ENCODE results near the gene UST. TPM values are rescaled to one million over a fixed set of nuclear protein-coding genes. Genes with fewer than 3 reads are reported as not detected.

Gene UST
- total RNA-seq, 2 donors from 2014 or later, result 15.3 to 16.3 TPM

DNA sequence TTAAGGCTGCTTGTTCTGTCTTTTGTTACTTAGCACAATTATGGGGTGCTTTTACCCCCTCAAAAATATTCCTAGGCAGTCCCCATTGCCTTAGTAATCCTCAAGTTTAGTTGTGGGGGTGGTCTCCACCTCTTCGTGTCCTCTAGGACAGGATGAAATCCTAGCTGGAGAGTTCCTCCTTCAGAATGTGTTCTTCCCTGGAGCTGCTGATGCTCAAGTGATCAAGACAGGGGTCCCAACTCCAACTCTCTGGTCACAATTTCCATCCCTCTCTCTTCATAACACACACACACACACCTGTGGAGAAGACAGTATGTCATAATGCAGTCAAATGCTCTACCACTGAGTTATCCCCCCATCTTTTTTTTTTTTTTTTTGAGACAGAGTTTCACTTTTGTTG lies 280.7 kb downstream of the UST start:
- 86% methylated on average over 1 of the region's 1 CpG; no CpG with 5 or more reads in 1 of the 2 experiments for WGBS, 2 experiments (ENCODE audit: insufficient coverage in 1 of 2, insufficient read length in 1 of 2)
- Mint-ChIP-seq H3K27ac (no peak overlapping the region), H3K36me3 (ENCODE audit: low read depth) (peaks cover 17% of the 10 kb centered on the region), H3K4me3 (no peak overlapping the region), H3K4me1 (no peaks in the 10 kb centered on the region), H3K27me3 (ENCODE audit: insufficient read depth) (no peaks in the 10 kb centered on the region), H3K9me3 (peaks cover 2% of the 10 kb centered on the region)
- no peaks in the 10 kb centered on the region for H3K4me1 ChIP-seq (ENCODE audit: control insufficient read depth, insufficient read depth, low read length)
- peaks cover 4% of the 10 kb centered on the region for H3K36me3 ChIP-seq (ENCODE audit: control insufficient read depth, insufficient read depth, low read length)
- H3K9ac ChIP-seq (ENCODE audit: extremely low read depth, low read length, poor library complexity, severe bottlenecking), result no peak overlapping the region
- H3K27me3 ChIP-seq (ENCODE audit: control insufficient read depth, insufficient read depth, low read length, poor library complexity, severe bottlenecking), result no peaks in the 10 kb centered on the region
- no peak overlapping the region for H3K4me3 ChIP-seq (ENCODE audit: low read length)
- H3K9me3 ChIP-seq (ENCODE audit: control insufficient read depth, low read length), result no peaks in the 10 kb centered on the region
- TF ChIP-seq, protein P1, sequence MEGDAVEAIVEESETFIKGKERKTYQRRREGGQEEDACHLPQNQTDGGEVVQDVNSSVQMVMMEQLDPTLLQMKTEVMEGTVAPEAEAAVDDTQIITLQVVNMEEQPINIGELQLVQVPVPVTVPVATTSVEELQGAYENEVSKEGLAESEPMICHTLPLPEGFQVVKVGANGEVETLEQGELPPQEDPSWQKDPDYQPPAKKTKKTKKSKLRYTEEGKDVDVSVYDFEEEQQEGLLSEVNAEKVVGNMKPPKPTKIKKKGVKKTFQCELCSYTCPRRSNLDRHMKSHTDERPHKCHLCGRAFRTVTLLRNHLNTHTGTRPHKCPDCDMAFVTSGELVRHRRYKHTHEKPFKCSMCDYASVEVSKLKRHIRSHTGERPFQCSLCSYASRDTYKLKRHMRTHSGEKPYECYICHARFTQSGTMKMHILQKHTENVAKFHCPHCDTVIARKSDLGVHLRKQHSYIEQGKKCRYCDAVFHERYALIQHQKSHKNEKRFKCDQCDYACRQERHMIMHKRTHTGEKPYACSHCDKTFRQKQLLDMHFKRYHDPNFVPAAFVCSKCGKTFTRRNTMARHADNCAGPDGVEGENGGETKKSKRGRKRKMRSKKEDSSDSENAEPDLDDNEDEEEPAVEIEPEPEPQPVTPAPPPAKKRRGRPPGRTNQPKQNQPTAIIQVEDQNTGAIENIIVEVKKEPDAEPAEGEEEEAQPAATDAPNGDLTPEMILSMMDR (conservative IDR thresholded peaks at IDR 0.05), result no peak
- DNase-seq, result no peak
- no peak overlapping the region for H3K27ac ChIP-seq (ENCODE audit: low read depth, low read length)

DNA sequence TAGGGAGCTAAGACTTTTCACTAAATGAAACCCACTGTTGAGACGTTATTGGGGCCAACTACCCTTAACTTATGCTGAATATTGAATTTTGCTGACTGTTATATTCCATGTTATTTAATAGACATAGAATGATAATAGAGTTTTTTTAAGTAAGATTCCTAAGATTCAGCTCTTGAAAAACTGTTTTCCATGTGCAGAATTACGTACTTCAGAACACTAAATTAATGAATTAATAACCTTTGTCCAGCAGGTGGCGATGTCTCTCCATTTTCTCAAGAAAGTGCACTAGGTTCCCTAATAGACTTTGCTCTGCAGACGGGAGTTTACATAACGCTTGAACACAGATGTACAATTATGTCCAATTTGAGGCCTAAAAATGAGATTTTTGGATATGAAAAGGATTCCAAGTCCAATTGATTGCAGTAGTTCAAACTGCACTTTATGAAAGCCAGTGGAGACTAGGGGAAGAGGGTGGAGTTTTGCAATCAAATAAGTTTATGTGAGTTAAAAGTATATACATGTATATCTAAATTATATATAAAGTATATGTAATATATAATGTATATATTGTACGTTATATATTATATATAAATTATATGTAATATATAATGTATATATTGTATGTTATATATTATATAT lies 282.1 kb downstream of the UST start:
- Histone ChIP-seq H3K4me1 (ENCODE audit: control insufficient read depth, insufficient read depth, low read length) (no peaks in the 10 kb centered on the region), H3K9ac (ENCODE audit: extremely low read depth, low read length, poor library complexity, severe bottlenecking) (no peak overlapping the region), H3K4me3 (ENCODE audit: low read length) (no peak overlapping the region), H3K27me3 (ENCODE audit: control insufficient read depth, insufficient read depth, low read length, poor library complexity, severe bottlenecking) (no peaks in the 10 kb centered on the region), H3K36me3 (ENCODE audit: control insufficient read depth, insufficient read depth, low read length) (no peaks in the 10 kb centered on the region), H3K27ac (ENCODE audit: low read depth, low read length) (no peak overlapping the region), H3K9me3 (ENCODE audit: control insufficient read depth, low read length) (no peaks in the 10 kb centered on the region)
- no peaks in the 10 kb centered on the region for H3K27me3 Mint-ChIP-seq (ENCODE audit: insufficient read depth)
- peaks cover 5% of the 10 kb centered on the region for H3K36me3 Mint-ChIP-seq (ENCODE audit: low read depth)
- H3K9me3 Mint-ChIP-seq, result peaks cover 2% of the 10 kb centered on the region
- TF ChIP-seq, protein P1 (conservative IDR thresholded peaks at IDR 0.05), result peak; percentile 84
- DNase-seq, result no peak
- H3K4me3 Mint-ChIP-seq, result no peak overlapping the region
- WGBS, 2 experiments (ENCODE audit: insufficient coverage in 1 of 2, insufficient read length in 1 of 2), result 48 to 60% methylated on average over 4 to 5 of the region's 6 CpGs
- no peak overlapping the region for H3K27ac Mint-ChIP-seq
- peaks cover 2% of the 10 kb centered on the region for H3K4me1 Mint-ChIP-seq

DNA sequence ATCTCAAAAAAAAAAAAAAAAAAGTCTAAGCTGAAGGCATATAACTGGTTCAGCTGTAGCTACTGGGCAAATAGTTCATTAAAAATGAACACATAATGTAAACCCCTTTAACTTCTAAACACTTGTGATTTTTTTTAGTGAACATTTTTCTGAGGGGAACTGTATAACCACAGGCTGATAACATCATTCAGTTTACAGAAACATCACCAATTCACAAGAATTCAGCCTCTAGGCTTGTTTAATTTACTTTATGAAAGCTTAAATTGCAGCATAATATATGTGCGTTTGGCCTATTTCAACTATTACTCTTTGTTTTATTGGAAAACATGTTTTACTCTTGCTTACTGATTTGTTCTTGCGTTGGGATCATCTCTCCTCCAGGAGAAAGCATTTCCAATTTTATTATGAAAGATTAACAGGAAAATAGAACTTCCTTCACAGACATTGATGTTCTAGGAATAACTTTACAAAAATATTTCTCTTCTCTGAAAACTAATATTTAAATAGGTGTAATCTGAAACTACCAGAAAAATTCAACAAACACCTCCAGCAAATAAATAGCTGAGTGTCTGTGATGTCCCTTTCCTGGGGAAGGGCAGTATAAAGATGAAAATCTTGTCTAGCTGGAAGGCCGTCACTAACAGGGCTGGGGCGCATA lies 284.5 kb downstream of the UST start:
- Histone ChIP-seq H3K27ac (ENCODE audit: low read depth, low read length) (no peak overlapping the region), H3K27me3 (ENCODE audit: control insufficient read depth, insufficient read depth, low read length, poor library complexity, severe bottlenecking) (no peaks in the 10 kb centered on the region), H3K9ac (ENCODE audit: extremely low read depth, low read length, poor library complexity, severe bottlenecking) (no peak overlapping the region), H3K4me3 (ENCODE audit: low read length) (no peak overlapping the region), H3K36me3 (ENCODE audit: control insufficient read depth, insufficient read depth, low read length) (no peaks in the 10 kb centered on the region), H3K9me3 (ENCODE audit: control insufficient read depth, low read length) (no peaks in the 10 kb centered on the region), H3K4me1 (ENCODE audit: control insufficient read depth, insufficient read depth, low read length) (no peaks in the 10 kb centered on the region)
- Mint-ChIP-seq H3K27ac (no peak overlapping the region), H3K9me3 (peaks cover 1% of the 10 kb centered on the region), H3K4me1 (peaks cover 9% of the 10 kb centered on the region), H3K36me3 (ENCODE audit: low read depth) (peaks cover 4% of the 10 kb centered on the region), H3K4me3 (no peak overlapping the region), H3K27me3 (ENCODE audit: insufficient read depth) (no peaks in the 10 kb centered on the region)
- no peak for DNase-seq
- TF ChIP-seq, protein P1 (conservative IDR thresholded peaks at IDR 0.05), result no peak
- WGBS, 2 experiments (ENCODE audit: insufficient coverage in 1 of 2, insufficient read length in 1 of 2), result 94 to 100% methylated on average over 1 to 3 of the region's 4 CpGs
